Breast epithelium (tissue), 3 donors: ENCODE data around the gene LPP.

ENCODE experiments used
- CTCF ChIP-seq, 3 donors: fragments of 450-650 bp; IDR thresholded peaks; one replicate each; pipeline ENCODE4 v1.5.1; 2016 to 2017; ENCODE audit warnings: antibody characterized with exemption in 3 of 3, mild to moderate bottlenecking in 3 of 3, moderate library complexity in 3 of 3
- POLR2A ChIP-seq: fragments of 450-650 bp; IDR thresholded peaks from one replicate; pipeline ENCODE4 v1.6.1; 2016; ENCODE audit warnings: antibody characterized with exemption, mild to moderate bottlenecking, moderate library complexity

DNA sequence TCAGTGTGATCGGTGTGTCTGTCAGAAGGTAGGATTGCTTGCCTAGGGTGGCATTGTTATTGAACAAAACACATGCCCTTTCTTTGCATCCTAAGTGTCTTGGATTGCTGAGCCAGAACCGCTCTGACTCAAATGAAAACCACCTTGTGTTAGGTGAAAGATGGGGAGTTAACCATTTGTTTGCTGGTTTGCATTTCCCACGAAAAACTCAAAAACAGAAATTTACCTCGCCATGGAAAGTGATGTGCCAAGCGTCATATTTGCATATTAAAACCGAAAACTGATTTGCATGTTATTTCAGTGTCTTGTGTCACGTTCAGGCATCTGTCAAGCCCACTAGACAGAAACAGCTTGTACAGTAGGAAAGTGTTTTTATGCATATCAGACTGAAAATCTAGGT is 543.2 kb downstream of the LPP start:
- no peak for TF ChIP-seq CTCF (IDR thresholded peaks at IDR 0.05)
- TF ChIP-seq POLR2A, result no peak
